GM12873 (cell line): ENCODE data around the gene TM2D1.

Experiments
- TF ChIP-seq, protein P1 (sequence below): IDR thresholded peaks from 2 replicates; pipeline ENCODE4 v1.5.1; 2012; ENCODE audit warnings: low read depth, mild to moderate bottlenecking, moderate library complexity, low read length, control low read depth; ENCODE audit not compliant: insufficient read depth; ENCODE audit errors: missing control alignments

The TM2D1 gene

DNA sequence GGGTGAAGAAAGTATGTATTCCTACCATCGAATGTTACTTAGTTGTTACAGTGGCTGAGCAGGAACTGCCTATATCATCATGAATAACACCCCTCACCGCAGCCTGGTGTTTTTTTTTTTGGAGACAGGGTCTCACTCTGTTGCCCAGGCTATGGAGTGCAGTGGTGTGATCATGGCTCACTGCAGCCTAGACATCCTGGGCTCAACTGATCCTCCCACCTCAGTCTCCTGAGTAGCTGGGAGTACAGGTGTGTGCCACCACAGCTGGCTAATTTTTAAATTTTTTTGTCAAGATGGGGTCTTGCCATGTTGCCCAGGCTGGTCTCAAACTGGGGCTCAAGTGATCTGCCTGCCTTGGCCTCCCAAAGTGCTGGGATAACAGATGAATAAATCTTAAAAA is 24.6 kb upstream of the TM2D1 start:
- TF ChIP-seq, protein P1, sequence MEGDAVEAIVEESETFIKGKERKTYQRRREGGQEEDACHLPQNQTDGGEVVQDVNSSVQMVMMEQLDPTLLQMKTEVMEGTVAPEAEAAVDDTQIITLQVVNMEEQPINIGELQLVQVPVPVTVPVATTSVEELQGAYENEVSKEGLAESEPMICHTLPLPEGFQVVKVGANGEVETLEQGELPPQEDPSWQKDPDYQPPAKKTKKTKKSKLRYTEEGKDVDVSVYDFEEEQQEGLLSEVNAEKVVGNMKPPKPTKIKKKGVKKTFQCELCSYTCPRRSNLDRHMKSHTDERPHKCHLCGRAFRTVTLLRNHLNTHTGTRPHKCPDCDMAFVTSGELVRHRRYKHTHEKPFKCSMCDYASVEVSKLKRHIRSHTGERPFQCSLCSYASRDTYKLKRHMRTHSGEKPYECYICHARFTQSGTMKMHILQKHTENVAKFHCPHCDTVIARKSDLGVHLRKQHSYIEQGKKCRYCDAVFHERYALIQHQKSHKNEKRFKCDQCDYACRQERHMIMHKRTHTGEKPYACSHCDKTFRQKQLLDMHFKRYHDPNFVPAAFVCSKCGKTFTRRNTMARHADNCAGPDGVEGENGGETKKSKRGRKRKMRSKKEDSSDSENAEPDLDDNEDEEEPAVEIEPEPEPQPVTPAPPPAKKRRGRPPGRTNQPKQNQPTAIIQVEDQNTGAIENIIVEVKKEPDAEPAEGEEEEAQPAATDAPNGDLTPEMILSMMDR: no peak

DNA sequence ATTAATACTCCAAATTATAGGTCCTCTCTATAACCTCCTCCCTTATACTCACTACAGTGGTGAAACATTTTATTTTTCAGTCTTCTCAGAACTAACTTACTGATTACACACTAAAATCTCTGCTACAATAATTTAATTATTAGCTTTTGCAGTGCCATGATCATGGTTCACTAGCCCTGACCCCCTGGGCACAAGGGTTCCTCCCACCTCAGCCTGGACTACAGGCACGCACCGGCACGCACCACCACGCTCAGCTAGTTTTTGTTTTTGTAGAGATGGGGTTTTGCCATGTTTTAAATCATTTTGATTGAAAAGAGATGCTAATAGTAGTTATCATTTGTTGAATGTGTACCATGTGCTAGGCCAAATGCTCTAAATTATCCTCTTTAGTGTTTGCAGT is 23.6 kb upstream of the TM2D1 start:
- TF ChIP-seq, protein P1: no peak

DNA sequence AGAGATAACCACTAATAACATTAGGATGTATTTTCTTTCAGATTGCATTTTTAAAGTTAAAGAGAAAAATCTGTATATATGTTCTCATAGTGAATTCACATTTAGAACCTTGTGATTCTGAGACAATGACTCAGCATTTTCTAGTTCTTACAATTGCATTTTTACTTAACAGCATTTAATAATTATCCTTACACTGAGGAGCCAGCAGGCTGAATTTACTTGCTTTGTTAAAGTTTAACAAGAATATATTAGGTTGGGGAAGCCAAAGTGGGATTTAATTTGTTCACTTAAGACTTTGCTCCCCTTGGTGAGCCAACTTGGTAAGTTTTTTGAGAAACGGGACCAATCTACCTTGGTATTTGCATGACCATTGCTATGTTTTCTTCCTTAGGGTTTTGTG is 21.9 kb upstream of the TM2D1 start:
- TF ChIP-seq, protein P1: no peak

DNA sequence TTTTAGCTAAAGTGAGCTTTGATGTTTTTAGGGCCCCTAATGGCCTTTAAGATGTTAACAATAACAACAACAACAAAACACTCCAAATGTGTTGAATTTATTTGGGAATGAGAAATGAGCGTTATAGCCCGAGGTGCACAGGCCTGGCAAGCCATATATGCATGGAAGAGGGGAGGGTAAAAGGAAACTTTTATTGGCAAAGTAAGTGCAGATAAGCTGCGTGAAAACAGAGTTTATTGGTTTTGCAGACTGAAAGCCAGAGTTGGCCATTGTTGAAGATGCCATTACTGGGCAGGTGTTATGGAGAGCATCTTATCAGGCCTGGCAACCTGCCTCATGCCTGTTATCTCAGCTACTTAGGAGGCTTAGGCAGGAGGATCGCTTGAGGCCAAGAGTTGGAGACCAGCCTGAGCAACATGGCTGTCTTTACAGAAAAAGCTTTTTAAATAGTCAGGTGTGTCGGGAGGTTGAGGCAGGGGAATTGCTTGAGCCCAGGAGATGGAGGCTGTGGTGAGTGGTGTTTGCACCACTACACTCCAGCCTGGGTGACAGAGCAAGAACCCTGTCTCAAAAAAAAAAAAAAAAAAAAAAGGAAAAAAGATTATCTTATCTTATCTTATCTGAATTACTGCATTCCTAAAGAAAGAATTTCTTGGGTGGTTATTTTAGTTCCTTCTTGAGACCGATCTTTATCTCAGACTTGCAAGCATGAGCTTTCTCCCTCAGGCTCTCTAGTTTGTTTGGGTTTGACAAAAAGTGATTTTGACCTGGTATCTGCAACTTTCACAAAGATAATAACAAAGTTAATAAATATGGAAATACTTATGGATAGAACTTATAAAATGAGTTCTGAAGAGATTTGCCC is 19.0 kb upstream of the TM2D1 start:
- TF ChIP-seq, protein P1: no peak

DNA sequence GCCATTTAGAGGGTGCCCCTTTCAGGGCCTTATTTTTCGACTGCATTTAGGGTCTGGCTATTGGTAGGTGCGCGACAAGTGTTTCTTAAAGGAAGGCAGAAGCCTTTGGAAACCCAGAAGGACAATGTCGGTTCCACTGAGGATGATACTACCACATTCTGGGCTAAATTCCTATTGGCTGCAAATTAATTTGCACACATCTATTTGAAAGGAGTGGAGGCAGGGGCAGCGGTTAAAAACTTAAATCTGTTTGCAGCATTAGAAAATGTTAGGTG is 18.4 kb upstream of the TM2D1 start:
- TF ChIP-seq, protein P1: no peak

DNA sequence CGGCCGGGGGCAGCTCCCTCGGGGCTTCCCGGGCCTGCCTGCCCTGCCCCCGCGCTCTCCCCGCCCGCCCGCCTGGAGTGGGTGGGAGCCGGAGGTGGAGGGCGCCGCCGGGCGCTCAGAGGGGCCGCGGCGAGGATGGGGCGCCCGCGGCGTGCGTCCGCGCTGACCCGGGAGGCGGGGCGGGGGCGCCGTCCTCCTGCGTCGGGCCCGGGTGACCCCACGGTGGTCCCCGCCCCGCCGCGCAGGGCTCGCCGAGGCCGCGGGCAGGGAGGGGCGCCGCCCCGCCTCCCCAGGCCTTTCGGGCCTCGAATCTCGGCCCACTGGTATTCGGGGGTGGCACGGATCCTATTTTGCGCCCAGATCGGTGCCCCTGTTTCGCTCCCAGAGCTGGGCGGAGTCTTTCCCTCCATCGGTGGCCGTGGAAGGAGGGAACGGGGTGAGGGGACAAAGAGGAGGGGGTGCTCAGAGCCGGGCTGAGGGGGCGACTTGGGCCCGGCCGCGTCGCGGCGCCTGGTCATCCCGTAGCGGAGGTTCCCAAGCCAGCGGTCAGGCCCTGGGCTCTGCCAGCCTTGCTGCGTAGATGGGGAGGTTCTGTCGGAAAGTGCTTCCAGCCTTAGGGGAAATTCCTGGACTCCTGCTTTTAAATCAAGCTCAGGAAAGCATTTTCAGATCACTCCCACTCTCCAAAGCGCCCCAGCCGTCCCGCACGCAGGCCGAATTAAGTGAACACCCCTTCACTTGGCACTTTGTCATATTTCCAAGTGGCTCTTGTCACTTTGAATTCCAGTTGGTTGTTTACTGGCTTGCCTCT is 17.9 kb upstream of the TM2D1 start:
- TF ChIP-seq, protein P1: no peak
